DMS114 treated with DMSO at 0.1 percent for 48 hours (cell line): ENCODE measurements around the gene GTF3C2.
"Not testable (repeated sequence)": the region's sequence is repeated elsewhere in the genome, so short reads cannot be mapped to it uniquely, and the experiment has no call there.

ENCODE experiments used
- DNase-seq: peaks from one replicate; lab custom pipeline; 2025; ENCODE audit not compliant: unreplicated experiment; lab: John Stamatoyannopoulos, UW

Gene GTF3C2

DNA sequence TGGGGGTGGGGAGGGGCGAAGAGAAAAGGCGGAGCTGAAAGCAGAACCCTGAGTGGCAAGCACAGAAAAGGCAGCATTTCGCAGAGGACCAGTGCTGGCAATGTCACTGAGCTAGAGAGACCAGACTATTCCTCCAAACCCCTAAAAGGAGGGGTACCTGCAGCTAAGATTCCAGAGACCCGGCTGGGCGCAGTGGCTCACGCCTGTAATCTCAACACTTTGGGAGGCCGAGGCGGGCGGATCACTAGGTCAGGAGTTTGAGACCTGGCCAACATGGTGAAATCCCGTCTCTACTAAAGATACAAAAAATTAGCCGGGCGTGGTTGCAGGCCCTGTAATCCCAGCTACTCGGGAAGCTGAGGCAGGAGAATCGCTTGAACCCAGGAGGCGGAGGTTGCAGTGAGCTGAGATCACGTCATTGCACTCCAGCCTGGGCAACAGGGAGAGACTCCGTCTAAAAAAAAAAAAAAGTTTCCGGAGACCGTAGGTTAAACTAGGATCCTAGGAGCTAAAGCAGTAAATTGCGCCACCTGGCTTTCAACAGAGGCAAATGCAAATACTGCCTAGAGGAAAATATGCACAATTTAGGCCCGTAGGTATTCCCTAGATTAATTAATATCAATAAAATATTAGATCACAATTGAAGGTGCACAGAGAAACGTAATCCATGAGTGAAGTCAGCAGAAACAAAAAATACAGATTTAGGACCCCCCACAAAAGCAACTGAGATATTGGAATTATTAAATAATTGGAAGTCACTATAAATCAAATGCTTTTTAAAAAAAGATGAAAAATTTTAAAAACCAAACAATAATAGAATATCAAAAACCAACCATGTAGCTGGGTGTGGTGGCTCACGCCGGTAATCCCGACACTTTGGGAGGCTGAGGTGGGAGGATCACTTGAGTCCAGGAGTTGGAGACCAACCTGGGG lies 53.2 kb downstream of the GTF3C2 start:
- peak; percentile 69 for DNase-seq

- DNase-seq, result not testable (repeated sequence)
These were observed 56.0 kb downstream of the GTF3C2 start for GRCh38 chr2:27300606-27301005.

DNA sequence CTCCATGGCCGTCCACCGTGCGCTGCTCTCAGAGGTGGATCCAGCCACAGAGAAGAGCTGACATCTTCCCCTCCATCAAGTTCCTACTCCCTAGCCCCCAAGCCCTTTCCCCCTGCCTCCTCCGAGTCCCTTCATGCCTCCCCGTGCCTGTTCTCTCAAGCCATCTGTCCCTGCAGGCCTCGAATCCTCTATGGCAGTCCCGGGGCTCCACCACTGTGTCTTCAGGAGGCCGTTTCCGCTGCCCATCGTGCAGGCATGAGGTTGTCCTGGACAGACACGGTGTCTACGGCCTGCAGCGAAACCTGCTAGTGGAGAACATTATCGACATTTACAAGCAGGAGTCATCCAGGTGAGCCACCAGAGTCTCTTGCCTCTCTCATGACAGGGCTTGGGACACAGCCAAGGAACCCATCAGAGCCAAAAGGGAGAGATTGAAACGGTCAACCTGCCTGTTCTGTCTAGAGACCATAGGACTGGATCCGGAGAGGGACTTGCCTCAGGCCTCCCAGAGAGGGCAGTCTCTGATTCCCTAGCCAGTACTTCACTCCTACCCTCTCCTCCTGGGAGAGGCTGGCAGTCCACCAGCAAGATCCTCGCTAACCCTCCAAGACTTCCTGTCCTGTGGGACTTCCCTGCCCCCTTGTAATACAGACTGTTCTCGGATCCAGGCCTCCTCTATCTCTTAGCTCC lies 58.0 kb downstream of the GTF3C2 start:
- no peak for DNase-seq

DNA sequence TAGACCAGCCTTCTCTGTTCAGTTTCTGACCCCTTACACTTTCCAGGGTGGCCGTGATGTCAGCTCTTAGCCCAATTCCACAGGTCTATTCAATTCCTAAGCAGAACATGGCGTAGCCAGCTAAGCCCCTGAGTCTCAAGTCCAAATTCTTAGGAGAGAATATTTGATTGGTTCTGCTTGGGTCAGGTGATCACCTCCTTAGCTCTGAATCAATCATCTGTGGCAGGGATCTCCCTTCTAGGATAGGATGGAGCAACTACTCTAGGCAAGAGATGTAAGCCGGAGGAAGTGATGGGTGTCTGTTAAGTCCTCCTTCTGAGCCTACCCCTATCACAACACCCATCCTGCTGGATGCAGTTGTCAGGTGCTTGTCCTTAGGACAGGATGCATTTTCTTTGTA lies 59.4 kb downstream of the GTF3C2 start:
- no peak for DNase-seq

DNA sequence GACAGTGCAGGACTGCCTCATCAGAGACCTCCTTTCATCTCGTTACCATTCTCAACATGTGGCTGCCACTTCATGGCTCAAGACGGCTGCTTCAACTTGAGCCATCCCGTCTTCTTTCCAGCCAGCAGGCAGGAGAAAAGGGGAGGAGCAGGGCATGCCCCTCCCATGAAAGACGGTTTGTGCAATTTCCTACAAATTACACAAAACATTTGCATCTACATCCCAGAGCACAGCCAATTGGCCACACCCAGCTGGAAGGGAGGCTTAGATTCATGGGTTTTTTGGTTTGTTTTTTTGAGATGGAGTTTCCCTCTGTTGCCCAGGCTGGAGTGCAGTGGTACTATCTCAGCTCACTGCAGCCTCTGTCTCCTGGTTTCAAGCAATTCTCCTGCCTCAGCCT lies 60.1 kb downstream of the GTF3C2 start:
- no peak for DNase-seq

- no peak for DNase-seq
These were observed 61.6 kb downstream of the GTF3C2 start for GRCh38 chr2:27294928-27295327.

GRCh38 chr2:27291865-27292264 lies 64.7 kb downstream of the GTF3C2 start:
- DNase-seq, result no peak

- DNase-seq, result no peak
These were observed 66.0 kb downstream of the GTF3C2 start for GRCh38 chr2:27290549-27290948.

DNA sequence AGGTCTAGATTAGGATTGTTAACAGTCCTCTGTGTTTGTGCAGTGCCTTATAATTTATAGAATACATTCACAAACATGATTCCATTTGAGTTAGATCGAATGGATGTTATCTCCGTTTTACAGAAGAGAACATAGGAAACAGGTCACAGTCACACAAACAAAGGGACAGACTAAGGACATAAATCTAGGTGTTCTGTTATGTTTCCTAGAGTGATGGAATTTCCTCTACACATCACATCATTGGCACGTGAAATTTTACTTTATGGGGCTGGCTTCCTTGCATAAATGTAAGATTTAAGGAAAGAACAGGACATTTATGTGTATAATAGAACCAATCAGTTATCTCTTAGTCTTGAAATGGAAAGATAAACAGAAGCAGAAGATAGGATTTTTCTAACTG lies 68.0 kb downstream of the GTF3C2 start:
- no peak for DNase-seq

DNA sequence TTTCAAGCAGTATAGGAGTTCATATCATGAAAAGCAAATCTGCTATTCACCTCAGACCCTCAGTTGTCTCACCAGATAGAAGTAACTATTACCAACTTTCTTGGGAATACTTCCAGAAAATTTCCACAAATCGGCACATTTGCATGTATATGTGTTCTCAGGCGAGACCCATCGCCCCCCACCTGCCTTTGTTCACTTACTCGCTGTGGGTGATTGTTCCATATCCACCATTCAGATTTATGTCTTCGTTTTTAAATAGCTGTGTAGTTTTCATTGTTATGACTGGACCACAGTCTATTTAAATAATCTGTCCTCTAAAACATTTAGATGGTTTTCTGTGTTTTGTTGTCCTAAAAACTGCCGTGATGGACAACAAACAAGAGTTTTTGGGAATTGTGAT lies 71.1 kb downstream of the GTF3C2 start:
- DNase-seq, result no peak

GRCh38 chr2:27284996-27285395 lies 71.6 kb downstream of the GTF3C2 start:
- DNase-seq, result no peak

- no peak for DNase-seq
These were observed 73.7 kb downstream of the GTF3C2 start for GRCh38 chr2:27282892-27283291.

GRCh38 chr2:27281855-27282559 lies 74.6 kb downstream of the GTF3C2 start, which contains the start of gene TRIM54:
TSS of gene TRIM54 (plus strand) at chr2:27282429. CDS start at chr2:27282732, 303 bp downstream.
- DNase-seq, result no peak

DNA sequence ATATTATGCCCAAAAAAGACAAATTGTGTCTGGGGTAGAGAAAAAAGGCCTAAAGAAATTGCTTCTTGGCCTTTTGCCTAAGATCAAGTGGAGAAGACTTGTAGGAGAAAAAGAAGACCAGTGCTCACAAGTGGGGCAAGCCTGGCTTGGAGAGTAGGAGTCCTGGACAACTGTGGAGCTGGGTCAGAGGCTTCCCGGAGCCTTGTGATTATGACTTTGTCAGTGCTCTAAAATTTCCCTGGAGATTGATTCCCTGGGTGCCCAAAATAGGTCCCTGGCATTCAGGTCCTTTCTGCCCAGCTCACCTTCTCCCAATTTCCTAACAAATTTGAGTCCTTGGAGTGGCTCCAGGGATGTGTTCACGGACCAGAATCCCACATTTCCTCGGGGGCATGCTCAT lies 75.1 kb downstream of the GTF3C2 start:
- DNase-seq, result no peak

- no peak for DNase-seq
These were observed 75.7 kb downstream of the GTF3C2 start for GRCh38 chr2:27280826-27281225.

DNA sequence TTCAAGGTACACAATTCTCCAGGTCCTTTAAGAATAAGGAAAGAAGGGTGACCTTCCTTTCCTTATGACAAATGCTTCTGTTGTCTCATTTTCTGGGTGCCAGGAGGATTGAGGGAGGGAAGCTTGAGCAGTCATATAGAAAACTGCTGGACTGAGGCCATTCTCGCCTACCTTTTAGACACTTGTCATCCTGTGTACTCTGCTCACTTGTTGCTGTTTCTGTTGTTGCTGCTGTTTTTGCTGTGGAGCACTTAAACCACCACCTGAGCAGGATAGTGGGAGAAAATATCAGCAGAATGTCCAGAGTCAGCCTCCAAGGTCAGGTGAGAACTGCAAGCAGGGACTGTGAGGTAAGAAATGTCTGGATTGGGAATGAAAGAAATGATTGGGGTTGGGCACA lies 78.6 kb downstream of the GTF3C2 start:
- no peak for DNase-seq
